ENCODE results near the gene SLC35C1. TPM values are rescaled to one million over a fixed set of nuclear protein-coding genes. Genes with fewer than 3 reads are reported as not detected.
"Not testable (repeated sequence)": the region's sequence is repeated elsewhere in the genome, so short reads cannot be mapped to it uniquely, and the experiment has no call there.

SLC35C1 gene
- total RNA-seq, 2 experiments from 2014 or later = 18.0 to 18.2 TPM

DNA sequence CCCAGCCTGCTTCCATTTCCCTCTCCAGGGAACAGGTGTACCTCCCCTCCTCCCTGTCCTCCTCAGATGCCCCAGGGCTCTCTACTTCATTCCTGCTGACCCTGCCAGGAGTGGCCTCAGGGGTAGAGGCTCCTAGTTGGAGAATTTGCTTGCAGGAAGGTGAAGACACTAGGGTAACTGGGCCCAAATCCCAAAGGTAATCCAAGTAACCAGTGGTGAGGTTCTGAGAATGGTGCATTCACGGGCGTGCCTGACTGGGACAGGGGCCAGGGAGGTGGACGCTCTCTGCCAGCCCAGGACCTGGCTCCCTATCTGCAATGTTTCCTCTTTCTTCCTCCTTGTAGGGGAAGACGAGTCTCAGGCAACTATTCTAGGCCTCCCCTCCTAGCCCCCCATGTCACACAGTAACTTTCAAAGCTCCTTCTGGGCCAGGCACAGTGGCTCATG, 2.9 kb downstream of the SLC35C1 start:
- peaks cover 47% of the 10 kb centered on the region for H3K4me1 Mint-ChIP-seq
- no peak for DNase-seq
- ChIA-PET CTCF (no interaction called here), POLR2A (no interaction called here)
- H3K4me3 Mint-ChIP-seq = peak overlapping the region; percentile 25
- no peaks in the 10 kb centered on the region for H3K27me3 Mint-ChIP-seq
- H3K27ac Mint-ChIP-seq = no peak overlapping the region
- H3K9me3 Mint-ChIP-seq = no peaks in the 10 kb centered on the region
- peaks cover 27% of the 10 kb centered on the region for H3K36me3 Mint-ChIP-seq (ENCODE audit: low read depth)

DNA sequence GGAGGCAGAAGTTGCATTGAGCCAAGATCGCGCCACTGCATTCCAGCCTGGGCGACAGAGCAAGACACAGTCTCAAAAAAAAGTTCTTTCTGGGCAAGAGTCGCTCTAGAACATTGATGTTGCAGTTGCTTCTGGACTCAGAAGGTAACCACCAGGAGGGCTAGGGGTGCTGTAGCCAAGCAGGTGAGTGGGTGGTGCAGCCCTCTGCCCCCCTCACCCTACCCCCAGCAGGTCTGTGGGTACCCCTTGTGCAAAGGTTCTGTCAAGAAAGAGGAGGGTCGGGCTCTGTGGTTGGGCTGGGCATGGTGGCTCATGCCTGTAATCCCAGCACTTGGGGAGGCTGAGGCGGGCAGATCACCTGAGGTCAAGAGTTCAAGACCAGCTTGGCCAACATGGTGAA, 3.5 kb downstream of the SLC35C1 start:
- H3K27ac Mint-ChIP-seq, H3K27me3 Mint-ChIP-seq, DNase-seq, H3K9me3 Mint-ChIP-seq, POLR2A ChIA-PET, H3K4me3 Mint-ChIP-seq: not testable (repeated sequence)
- Mint-ChIP-seq H3K36me3 (ENCODE audit: low read depth) (peaks cover 27% of the 10 kb centered on the region), H3K4me1 (peaks cover 48% of the 10 kb centered on the region)
- CTCF ChIA-PET = interaction anchor here (1.2 kb wide), 1 partner anchor 15 kb away, joined by 3 read pairs; no protein-coding TSS in a partner anchor

DNA sequence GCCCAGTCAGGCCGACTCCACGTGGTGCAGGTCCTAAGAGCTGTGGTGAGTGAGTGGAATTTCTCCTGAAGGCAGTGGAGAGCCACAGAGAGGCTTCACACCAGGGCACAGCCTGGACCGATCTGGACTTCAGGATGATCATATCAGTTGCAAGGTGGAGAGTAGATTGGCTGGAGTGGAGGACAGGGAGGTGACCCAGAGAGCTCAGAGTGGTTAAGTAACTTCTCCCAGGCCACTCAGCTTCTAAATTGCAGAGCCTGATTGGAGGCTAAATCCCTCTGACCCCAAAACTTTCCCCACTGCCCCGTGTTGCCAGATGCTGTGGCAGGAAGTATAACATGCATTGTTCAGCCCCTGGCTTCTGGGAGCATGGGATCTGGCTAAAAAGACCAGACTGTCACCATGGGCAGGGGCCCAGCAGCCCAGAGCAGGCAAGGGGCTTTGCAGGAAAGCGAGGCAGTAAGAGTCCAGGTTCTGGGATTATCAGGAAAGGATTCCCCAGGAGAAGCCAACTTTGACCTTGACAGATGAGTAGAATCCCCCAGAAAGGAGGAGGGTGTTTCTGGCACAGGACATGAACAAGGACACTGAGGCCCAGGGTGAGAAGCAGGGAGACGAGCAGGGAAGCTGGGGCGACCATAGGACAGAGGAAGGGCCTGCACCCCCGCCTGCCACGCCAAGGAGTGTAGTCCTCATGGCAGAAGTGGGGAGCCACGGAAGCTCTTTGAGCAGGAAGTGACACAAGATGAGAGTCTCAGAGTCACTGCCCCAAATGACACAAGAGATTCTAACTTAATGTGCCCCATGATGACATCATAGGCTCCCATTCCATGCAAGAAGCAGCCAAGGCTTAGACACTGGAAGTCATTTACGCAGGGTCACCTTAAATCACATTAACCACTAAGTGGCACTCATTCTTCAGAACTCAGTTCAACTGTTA, 4.8 kb downstream of the SLC35C1 start:
- Mint-ChIP-seq H3K27ac (peak overlapping the region; percentile 68), H3K36me3 (ENCODE audit: low read depth) (peaks cover 27% of the 10 kb centered on the region), H3K9me3 (no peaks in the 10 kb centered on the region), H3K27me3 (no peaks in the 10 kb centered on the region), H3K4me3 (no peak overlapping the region), H3K4me1 (peaks cover 45% of the 10 kb centered on the region)
- POLR2A ChIA-PET = no interaction called here
- CTCF ChIA-PET = interaction anchor here (1.1 to 1.2 kb wide), 2 partner anchors 8 to 14 kb away, joined by 3 read pairs; no protein-coding TSS in a partner anchor
- DNase-seq = no peak

DNA sequence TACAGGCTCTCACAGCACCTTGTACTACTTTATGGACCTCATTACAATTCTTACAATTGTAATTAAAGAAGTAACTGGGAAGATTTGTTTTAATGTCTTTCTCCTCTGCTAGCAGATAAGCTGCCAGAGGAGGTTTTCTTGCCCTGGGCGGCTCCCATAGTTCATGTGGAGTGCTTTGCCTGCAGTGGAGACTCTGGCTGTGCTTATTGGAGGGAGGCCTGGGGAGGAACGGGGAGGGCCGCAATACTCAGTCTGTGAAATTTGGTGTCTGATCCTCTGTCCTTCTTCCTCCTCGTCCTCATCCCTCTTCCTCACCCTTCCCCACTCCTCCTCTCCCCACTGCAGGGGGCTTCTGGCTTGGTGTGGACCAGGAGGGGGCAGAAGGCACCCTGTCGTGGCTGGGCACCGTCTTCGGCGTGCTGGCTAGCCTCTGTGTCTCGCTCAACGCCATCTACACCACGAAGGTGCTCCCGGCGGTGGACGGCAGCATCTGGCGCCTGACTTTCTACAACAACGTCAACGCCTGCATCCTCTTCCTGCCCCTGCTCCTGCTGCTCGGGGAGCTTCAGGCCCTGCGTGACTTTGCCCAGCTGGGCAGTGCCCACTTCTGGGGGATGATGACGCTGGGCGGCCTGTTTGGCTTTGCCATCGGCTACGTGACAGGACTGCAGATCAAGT, 5.6 kb downstream of the SLC35C1 start:
- DNase-seq = no peak
- H3K4me3 Mint-ChIP-seq = no peak overlapping the region
- ChIA-PET POLR2A (no interaction called here), CTCF (interaction anchor here (0.6 kb wide), 1 partner anchor 458 kb away, joined by 3 read pairs; no protein-coding TSS in a partner anchor)
- peaks cover 27% of the 10 kb centered on the region for H3K36me3 Mint-ChIP-seq (ENCODE audit: low read depth)
- peaks cover 45% of the 10 kb centered on the region for H3K4me1 Mint-ChIP-seq
- no peak overlapping the region for H3K27ac Mint-ChIP-seq
- no peaks in the 10 kb centered on the region for H3K27me3 Mint-ChIP-seq
- H3K9me3 Mint-ChIP-seq = no peaks in the 10 kb centered on the region

DNA sequence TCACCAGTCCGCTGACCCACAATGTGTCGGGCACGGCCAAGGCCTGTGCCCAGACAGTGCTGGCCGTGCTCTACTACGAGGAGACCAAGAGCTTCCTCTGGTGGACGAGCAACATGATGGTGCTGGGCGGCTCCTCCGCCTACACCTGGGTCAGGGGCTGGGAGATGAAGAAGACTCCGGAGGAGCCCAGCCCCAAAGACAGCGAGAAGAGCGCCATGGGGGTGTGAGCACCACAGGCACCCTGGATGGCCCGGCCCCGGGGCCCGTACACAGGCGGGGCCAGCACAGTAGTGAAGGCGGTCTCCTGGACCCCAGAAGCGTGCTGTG, 6.1 kb downstream of the SLC35C1 start:
- Mint-ChIP-seq H3K27me3 (no peaks in the 10 kb centered on the region), H3K9me3 (no peaks in the 10 kb centered on the region), H3K27ac (no peak overlapping the region), H3K4me3 (no peak overlapping the region), H3K4me1 (peaks cover 43% of the 10 kb centered on the region), H3K36me3 (ENCODE audit: low read depth) (peaks cover 24% of the 10 kb centered on the region)
- ChIA-PET POLR2A (no interaction called here), CTCF (no interaction called here)
- DNase-seq = no peak

DNA sequence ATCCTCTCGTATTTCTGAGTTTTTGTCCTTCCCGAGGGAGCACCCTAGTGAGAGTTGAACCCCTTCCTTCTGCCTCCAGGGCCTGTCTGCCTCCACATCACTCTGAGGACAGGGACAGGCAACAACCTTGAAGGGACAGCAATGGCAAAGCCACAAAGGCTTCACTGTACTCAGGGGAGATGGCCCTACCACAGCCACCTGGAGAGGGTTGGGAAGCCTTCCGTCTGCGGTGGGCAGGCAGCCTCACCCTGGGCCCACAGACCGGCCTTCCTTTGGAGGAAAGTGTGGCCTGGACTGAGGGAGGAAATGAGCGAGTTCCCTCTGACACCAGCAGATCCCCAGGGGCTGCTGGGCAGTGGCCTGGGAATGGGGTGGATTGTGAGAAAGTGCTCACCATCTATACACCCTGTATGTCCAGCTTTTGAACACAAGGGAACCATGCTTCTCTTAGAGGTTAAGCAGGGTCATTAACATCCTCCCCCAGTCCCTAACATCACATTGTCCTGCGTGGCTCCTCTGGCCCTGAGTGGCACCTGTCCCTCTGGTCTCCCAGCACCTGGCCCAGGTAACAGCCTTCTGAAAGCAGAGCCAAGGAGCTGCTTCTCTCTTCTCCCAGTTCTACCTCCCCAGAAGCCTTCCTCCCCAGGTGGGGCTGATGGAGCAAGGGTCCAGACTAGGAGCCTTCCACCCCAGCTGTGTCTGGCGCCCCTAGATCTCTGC, 6.8 kb downstream of the SLC35C1 start:
- Mint-ChIP-seq H3K9me3 (no peaks in the 10 kb centered on the region), H3K27me3 (no peaks in the 10 kb centered on the region), H3K4me1 (peaks cover 36% of the 10 kb centered on the region), H3K27ac (no peak overlapping the region), H3K4me3 (no peak overlapping the region), H3K36me3 (ENCODE audit: low read depth) (peaks cover 19% of the 10 kb centered on the region)
- CTCF ChIA-PET = no interaction called here
- DNase-seq = no peak
- POLR2A ChIA-PET = no interaction called here

DNA sequence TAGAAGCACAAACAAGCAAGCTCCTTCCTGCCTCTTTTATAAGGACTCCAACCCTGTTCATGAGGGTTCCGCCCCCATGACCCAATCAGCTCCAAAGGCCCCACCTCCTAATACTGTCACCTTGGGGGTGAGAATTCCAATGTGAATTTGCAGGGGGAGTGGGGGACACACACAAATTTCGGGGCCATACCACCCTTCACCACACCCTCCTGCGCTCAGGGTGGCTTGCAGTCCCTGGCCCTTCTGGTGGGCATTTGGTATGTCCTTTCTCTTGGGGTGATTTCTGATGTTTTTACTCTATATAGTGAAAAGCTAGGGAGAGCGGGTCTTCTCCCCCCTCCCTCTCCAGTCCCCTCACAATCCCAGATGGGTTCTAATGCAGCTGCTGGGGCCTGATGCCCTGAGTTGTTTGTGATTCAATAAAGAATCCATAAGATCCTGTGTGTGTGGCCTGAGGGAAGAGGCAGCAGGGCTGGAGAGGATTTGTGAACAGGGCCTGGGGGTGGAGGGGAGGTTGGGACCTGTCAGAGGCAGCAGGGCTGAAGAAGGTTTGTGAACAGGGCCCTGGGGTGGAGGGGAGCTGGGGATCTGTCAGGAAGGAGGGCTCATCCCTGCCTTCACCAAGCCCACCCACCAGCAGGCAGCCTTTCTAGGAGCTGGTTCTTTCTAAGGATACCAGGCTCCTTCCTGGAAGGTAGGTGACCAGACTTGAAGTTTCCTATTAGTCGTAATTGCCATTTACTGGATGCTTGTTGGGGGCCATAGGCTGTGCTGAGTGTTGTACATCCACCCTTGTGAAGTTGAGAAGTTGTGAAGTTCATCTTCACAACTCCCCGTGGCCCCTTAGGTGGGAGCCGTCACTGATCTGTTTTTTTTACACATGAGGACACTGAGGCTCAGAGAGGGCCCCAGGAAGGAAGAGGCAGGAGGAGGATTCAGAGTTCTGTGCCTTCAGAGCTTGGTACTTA, 7.9 kb downstream of the SLC35C1 start:
- no peak overlapping the region for H3K4me3 Mint-ChIP-seq
- DNase-seq = no peak
- H3K27me3 Mint-ChIP-seq = no peaks in the 10 kb centered on the region
- H3K36me3 Mint-ChIP-seq (ENCODE audit: low read depth) = peaks cover 16% of the 10 kb centered on the region
- peaks cover 26% of the 10 kb centered on the region for H3K4me1 Mint-ChIP-seq
- POLR2A ChIA-PET = no interaction called here
- H3K9me3 Mint-ChIP-seq = no peaks in the 10 kb centered on the region
- peak overlapping the region; percentile 54 for H3K27ac Mint-ChIP-seq
- CTCF ChIA-PET = no interaction called here

DNA sequence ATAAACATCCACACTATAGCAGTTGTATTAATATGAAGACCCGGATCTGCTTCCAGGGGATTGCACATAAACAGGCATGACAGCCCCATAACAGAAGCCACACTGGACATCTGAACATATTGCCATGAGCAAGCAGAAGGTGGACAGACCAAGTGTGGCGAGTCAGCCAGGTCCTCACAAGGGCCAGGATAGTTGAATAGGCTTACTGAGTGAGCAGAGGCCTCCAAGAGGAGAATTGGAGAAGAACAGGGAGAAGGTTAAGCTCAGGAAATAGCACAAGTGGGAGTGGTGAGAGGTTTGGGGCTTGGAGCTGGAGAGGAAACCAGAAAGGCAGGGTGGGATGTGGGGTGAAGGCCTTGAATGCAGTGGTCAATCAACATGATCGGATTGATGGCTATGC, 10.8 kb downstream of the SLC35C1 start:
- no peak for DNase-seq
- no peaks in the 10 kb centered on the region for H3K9me3 Mint-ChIP-seq
- POLR2A ChIA-PET = no interaction called here
- peaks cover 12% of the 10 kb centered on the region for H3K36me3 Mint-ChIP-seq (ENCODE audit: low read depth)
- no peaks in the 10 kb centered on the region for H3K27me3 Mint-ChIP-seq
- CTCF ChIA-PET = interaction anchor here (1.6 to 3.8 kb wide), 2 partner anchors 10 to 19 kb away, joined by 5 to 9 read pairs; no protein-coding TSS in a partner anchor
- H3K4me1 Mint-ChIP-seq = peaks cover 3% of the 10 kb centered on the region
- H3K4me3 Mint-ChIP-seq = no peak overlapping the region
- H3K27ac Mint-ChIP-seq = no peak overlapping the region

DNA sequence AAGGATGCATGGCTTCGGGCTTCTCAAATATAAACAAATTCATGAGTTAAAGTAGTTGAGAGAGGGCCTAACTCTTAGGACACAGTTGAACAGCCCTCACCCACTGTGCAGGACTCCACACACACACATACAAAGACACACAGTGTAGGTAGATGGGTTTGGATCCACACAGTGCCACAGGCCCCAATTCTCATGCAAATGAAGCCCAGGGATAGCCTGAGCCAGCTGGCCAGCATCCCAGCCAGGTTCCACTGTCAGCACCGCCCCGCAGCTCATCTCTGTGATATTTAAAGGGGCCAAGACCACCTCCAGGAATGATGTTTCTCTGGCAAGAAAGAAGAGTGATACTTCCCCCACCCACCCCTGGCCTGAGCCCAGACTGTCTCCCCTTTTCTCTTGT, 11.7 kb downstream of the SLC35C1 start:
- peaks cover 3% of the 10 kb centered on the region for H3K4me1 Mint-ChIP-seq
- H3K9me3 Mint-ChIP-seq = no peaks in the 10 kb centered on the region
- CTCF ChIA-PET = interaction anchor here (1.4 to 3.8 kb wide), 4 partner anchors 10 to 26 kb away, joined by 3 to 9 read pairs (median 4); no protein-coding TSS in a partner anchor
- H3K4me3 Mint-ChIP-seq = no peak overlapping the region
- POLR2A ChIA-PET = no interaction called here
- no peak overlapping the region for H3K27ac Mint-ChIP-seq
- H3K36me3 Mint-ChIP-seq (ENCODE audit: low read depth) = peaks cover 5% of the 10 kb centered on the region
- DNase-seq = no peak
- H3K27me3 Mint-ChIP-seq = no peaks in the 10 kb centered on the region

DNA sequence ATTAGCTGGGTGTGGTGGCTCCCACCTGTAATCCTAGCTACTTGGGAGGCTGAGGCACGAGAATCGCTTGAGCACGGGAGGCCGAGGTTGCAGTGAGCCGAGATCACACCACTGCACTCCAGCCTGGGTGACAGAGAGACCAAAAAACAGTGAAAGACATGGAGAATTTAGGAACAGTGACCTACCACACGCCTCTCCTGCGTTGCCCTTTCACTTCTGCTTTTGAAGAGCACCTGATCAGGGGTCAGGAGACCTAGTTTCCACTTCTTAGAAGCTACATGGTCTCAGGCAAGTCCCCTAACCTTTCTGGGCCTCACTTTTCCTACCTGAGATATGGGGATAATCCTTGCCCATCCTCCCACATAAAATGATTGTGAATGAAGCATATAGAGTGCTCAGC, 12.2 kb downstream of the SLC35C1 start:
- no peaks in the 10 kb centered on the region for H3K27me3 Mint-ChIP-seq
- H3K9me3 Mint-ChIP-seq = no peaks in the 10 kb centered on the region
- ChIA-PET CTCF (interaction anchor here (0.5 to 3.8 kb wide), 7 partner anchors 8 to 1264 kb away, joined by 3 to 9 read pairs (median 4); no protein-coding TSS in a partner anchor), POLR2A (no interaction called here)
- peaks cover 3% of the 10 kb centered on the region for H3K4me1 Mint-ChIP-seq
- DNase-seq = no peak
- H3K4me3 Mint-ChIP-seq = no peak overlapping the region
- H3K36me3 Mint-ChIP-seq (ENCODE audit: low read depth) = peaks cover under 1% of the 10 kb centered on the region
- no peak overlapping the region for H3K27ac Mint-ChIP-seq

DNA sequence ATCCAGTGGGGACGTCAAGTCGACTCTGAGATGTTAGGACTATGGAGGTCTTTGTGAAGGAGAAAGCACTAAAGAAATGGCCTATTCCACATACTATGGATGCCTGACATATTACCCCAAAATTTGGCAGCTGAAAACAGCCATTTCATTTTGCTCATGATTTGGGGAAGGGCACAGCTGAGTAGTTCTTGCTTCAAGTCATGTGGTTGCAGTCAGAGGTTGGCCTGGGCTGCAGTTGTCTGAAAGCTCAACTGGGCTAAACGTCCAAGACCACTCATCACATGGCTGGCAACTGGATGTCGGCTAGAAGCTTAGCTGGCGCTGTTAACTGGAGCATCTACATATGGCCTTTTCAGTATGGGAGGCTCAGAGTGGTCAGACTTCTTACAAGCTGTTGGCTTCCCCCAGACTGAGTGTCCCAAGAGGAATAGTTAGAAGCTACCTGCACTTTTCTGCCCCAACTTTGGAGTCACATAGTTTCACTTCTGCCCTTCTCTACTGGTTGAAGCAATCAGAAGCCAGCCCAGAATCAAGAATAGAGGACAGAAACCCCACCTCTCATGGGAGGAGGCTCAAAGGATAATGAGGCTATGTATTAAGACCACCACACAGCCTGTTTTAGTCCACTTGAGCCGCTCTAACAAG, 14.1 kb downstream of the SLC35C1 start:
- Mint-ChIP-seq H3K4me3 (no peak overlapping the region), H3K36me3 (ENCODE audit: low read depth) (no peaks in the 10 kb centered on the region), H3K27me3 (no peaks in the 10 kb centered on the region), H3K27ac (no peak overlapping the region), H3K9me3 (no peaks in the 10 kb centered on the region), H3K4me1 (no peaks in the 10 kb centered on the region)
- ChIA-PET POLR2A (no interaction called here), CTCF (interaction anchor here (0.5 to 3.8 kb wide), 3 partner anchors 13 to 658 kb away, joined by 3 to 9 read pairs (median 3); no protein-coding TSS in a partner anchor)
- DNase-seq = no peak

Measured in activated CD4-positive, alpha-beta T cell treated with anti-CD3 and anti-CD28 coated beads, Interleukin-2, amount 10 ng/mL, durations not matched to agents 7 days and 5 days (primary cell).